ENCODE results near the gene GPRC5B. TPM values are rescaled to one million over a fixed set of nuclear protein-coding genes. Genes with fewer than 3 reads are reported as not detected.
A peak's percentile ranks its signal among the peaks of the same experiment; 100 is the strongest.

GPRC5B gene
- total RNA-seq, 1 experiment from 2014 or later, result 7.6 TPM

DNA sequence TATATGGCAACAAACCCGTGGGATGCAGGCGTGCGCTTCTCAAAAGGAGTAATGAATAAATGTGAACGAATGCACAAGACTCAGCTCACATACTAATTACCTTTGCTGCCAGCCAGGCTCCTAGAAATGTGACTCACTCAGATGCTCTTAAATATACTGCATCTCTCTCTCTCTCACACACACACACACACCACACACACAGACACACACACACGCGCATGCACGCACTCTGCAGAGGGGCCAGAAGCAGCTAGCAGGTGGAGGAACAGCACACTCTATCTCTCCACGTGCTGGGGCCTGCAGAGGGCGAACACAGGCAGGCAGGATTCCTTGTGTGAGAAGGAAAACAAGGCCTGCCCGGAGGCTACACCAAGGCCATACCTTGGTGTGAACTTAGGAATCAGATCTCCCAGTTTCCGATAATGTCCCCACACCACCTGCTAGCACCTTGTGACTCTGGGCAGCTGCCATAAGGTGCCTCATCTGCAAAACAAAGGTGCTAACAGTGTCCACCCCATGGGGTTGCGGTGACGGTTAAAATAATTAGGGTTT lies 5.3 kb downstream of the GPRC5B start:
- Mint-ChIP-seq H3K27me3 (ENCODE audit: insufficient read depth, unreplicated experiment) (no peaks in the 10 kb centered on the region), H3K27ac (ENCODE audit: unreplicated experiment) (no peak overlapping the region)

DNA sequence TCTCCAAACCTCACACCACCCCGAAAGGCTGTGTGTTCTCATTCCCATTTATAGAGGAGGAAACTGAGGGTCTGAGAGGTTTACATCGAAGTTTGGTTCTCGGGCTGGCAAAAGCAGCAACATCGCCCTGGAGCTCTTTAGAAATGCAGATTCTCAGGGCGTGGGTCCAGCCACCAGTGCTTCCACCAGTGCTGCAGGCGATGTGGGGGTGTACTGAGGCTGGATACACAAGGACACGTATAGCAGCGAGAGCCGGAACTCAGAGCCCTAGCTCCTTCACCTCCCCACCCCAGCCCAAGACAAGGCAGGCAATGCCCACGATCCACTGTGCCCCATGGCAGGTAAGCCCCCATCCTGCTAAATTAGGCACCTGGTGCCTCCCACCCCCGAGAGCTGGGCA lies 5.9 kb downstream of the GPRC5B start:
- H3K9me3 ChIP-seq, result no peaks in the 10 kb centered on the region
- H3K27me3 ChIP-seq (replicated peaks; ENCODE audit: control insufficient read depth, insufficient read depth, low read length), result no peaks in the 10 kb centered on the region
- no peak for DNase-seq
- Mint-ChIP-seq H3K4me1 (ENCODE audit: low read depth, unreplicated experiment) (peaks cover 5% of the 10 kb centered on the region), H3K36me3 (ENCODE audit: insufficient read depth, unreplicated experiment) (peaks cover 6% of the 10 kb centered on the region), H3K9me3 (ENCODE audit: unreplicated experiment) (no peaks in the 10 kb centered on the region), H3K4me3 (ENCODE audit: unreplicated experiment) (no peak overlapping the region), H3K27ac (ENCODE audit: unreplicated experiment) (no peak overlapping the region), H3K27me3 (ENCODE audit: insufficient read depth, unreplicated experiment) (no peaks in the 10 kb centered on the region)
- intact Hi-C loops (cut with micrococcal nuclease; ENCODE audit: unreplicated experiment), result no loop called here
- POLR2A ChIA-PET, result no interaction called here
- CTCF ChIA-PET, result no interaction called here
- no peak overlapping the region for H3K4me3 ChIP-seq (ENCODE audit: low read depth, low read length)
- no peaks in the 10 kb centered on the region for H3K36me3 ChIP-seq (ENCODE audit: control insufficient read depth, insufficient read depth, low read length)
- TF ChIP-seq, protein P1, sequence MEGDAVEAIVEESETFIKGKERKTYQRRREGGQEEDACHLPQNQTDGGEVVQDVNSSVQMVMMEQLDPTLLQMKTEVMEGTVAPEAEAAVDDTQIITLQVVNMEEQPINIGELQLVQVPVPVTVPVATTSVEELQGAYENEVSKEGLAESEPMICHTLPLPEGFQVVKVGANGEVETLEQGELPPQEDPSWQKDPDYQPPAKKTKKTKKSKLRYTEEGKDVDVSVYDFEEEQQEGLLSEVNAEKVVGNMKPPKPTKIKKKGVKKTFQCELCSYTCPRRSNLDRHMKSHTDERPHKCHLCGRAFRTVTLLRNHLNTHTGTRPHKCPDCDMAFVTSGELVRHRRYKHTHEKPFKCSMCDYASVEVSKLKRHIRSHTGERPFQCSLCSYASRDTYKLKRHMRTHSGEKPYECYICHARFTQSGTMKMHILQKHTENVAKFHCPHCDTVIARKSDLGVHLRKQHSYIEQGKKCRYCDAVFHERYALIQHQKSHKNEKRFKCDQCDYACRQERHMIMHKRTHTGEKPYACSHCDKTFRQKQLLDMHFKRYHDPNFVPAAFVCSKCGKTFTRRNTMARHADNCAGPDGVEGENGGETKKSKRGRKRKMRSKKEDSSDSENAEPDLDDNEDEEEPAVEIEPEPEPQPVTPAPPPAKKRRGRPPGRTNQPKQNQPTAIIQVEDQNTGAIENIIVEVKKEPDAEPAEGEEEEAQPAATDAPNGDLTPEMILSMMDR (IDR thresholded peaks at IDR 0.05; ENCODE audit: insufficient read depth in 1 of 2, low read depth in 1 of 2, low read length in 1 of 2, severe bottlenecking in 1 of 2, unreplicated experiment in 1 of 2), result no peak
- BruUV-seq (replicated peaks), result no TSS peak
- H3K4me1 ChIP-seq, result no peaks in the 10 kb centered on the region

More for the DNA sequence above, 5.3 kb downstream of the GPRC5B start:
- Mint-ChIP-seq H3K9me3 (ENCODE audit: unreplicated experiment) (no peaks in the 10 kb centered on the region), H3K36me3 (ENCODE audit: insufficient read depth, unreplicated experiment) (peaks cover 6% of the 10 kb centered on the region), H3K4me1 (ENCODE audit: low read depth, unreplicated experiment) (peaks cover 5% of the 10 kb centered on the region), H3K4me3 (ENCODE audit: unreplicated experiment) (no peak overlapping the region)
- Histone ChIP-seq H3K9me3 (no peaks in the 10 kb centered on the region), H3K36me3 (ENCODE audit: control insufficient read depth, insufficient read depth, low read length) (no peaks in the 10 kb centered on the region), H3K4me1 (no peaks in the 10 kb centered on the region), H3K27me3 (replicated peaks; ENCODE audit: control insufficient read depth, insufficient read depth, low read length) (no peaks in the 10 kb centered on the region), H3K4me3 (ENCODE audit: low read depth, low read length) (no peak overlapping the region)
- ChIA-PET CTCF (interaction anchor here (1.1 kb wide), 1 partner anchor 296 kb away, joined by 5 read pairs; no protein-coding TSS in a partner anchor), POLR2A (no interaction called here)
- intact Hi-C loops (cut with micrococcal nuclease; ENCODE audit: unreplicated experiment), result no loop called here
- TF ChIP-seq, protein P1 (IDR thresholded peaks at IDR 0.05; ENCODE audit: insufficient read depth in 1 of 2, low read depth in 1 of 2, low read length in 1 of 2, severe bottlenecking in 1 of 2, unreplicated experiment in 1 of 2), result no peak
- peak; percentile 11 to 53 for DNase-seq
- BruUV-seq (replicated peaks), result no TSS peak

DNA sequence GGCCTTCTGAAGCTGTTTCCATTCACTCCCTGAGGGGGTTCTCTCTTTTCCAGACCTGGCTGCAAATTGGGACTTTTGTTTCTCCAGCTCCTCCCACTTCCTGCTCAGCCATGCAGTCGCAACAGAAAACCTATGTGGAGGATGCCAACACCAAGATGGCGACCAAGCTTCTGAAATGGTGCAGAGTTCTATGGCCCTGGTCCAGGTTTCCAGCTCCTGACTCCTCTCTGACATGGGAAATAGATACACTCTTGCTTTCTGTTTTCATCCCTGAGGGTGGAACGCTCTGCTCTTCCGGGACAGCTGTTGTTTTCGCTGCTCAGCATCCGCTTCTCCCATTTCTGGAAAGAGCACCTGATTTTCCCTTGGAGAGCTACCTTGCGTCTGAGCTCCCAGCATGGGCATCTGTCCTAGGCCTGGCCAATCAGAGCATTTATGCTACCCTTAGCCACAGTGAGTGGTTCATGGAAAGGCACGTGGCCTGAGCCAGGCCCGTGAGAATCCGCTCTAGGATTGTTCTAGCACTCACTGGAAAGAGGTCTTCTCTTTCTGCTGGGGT lies 8.1 kb downstream of the GPRC5B start:
- H3K27me3 ChIP-seq (replicated peaks; ENCODE audit: control insufficient read depth, insufficient read depth, low read length), result no peaks in the 10 kb centered on the region
- ChIA-PET CTCF (no interaction called here), POLR2A (no interaction called here)
- no peaks in the 10 kb centered on the region for H3K9me3 ChIP-seq
- H3K4me3 Mint-ChIP-seq (ENCODE audit: unreplicated experiment), result no peak overlapping the region
- no peaks in the 10 kb centered on the region for H3K9me3 Mint-ChIP-seq (ENCODE audit: unreplicated experiment)
- no peaks in the 10 kb centered on the region for H3K4me1 Mint-ChIP-seq (ENCODE audit: low read depth, unreplicated experiment)
- H3K36me3 ChIP-seq (ENCODE audit: control insufficient read depth, insufficient read depth, low read length), result no peaks in the 10 kb centered on the region
- DNase-seq, result no peak
- no peak overlapping the region for H3K4me3 ChIP-seq (ENCODE audit: low read depth, low read length)
- H3K27me3 Mint-ChIP-seq (ENCODE audit: insufficient read depth, unreplicated experiment), result no peaks in the 10 kb centered on the region
- H3K4me1 ChIP-seq, result no peaks in the 10 kb centered on the region
- BruUV-seq (replicated peaks), result no TSS peak
- TF ChIP-seq, protein P1 (IDR thresholded peaks at IDR 0.05; ENCODE audit: insufficient read depth in 1 of 2, low read depth in 1 of 2, low read length in 1 of 2, severe bottlenecking in 1 of 2, unreplicated experiment in 1 of 2), result no peak
- H3K27ac Mint-ChIP-seq (ENCODE audit: unreplicated experiment), result no peak overlapping the region
- peaks cover 11% of the 10 kb centered on the region for H3K36me3 Mint-ChIP-seq (ENCODE audit: insufficient read depth, unreplicated experiment)
- intact Hi-C loops (cut with micrococcal nuclease; ENCODE audit: unreplicated experiment), result no loop called here
